Activated naive CD8-positive, alpha-beta T cell (primary cell): Measurements from ENCODE around the gene FOXL2NB.

Source experiments
- H3K27ac Mint-ChIP-seq: one replicate; pipeline ENCODE4 v1.8.0; 2021; ENCODE audit warnings: mixed read lengths
- H3K27me3 Mint-ChIP-seq: one replicate; pipeline ENCODE4 v1.8.0; 2021; ENCODE audit warnings: mixed read lengths
- H3K36me3 Mint-ChIP-seq: one replicate; pipeline ENCODE4 v1.8.0; 2021; ENCODE audit warnings: mixed read lengths
- H3K4me1 Mint-ChIP-seq: one replicate; pipeline ENCODE4 v1.8.0; 2021; ENCODE audit warnings: low read depth, mixed read lengths
- H3K4me3 Mint-ChIP-seq: one replicate; pipeline ENCODE4 v1.8.0; 2021; ENCODE audit warnings: mild to moderate bottlenecking, mixed read lengths
- H3K9me3 Mint-ChIP-seq: one replicate; pipeline ENCODE4 v1.8.0; 2021; ENCODE audit warnings: low read depth, mixed read lengths

The FOXL2NB gene

DNA sequence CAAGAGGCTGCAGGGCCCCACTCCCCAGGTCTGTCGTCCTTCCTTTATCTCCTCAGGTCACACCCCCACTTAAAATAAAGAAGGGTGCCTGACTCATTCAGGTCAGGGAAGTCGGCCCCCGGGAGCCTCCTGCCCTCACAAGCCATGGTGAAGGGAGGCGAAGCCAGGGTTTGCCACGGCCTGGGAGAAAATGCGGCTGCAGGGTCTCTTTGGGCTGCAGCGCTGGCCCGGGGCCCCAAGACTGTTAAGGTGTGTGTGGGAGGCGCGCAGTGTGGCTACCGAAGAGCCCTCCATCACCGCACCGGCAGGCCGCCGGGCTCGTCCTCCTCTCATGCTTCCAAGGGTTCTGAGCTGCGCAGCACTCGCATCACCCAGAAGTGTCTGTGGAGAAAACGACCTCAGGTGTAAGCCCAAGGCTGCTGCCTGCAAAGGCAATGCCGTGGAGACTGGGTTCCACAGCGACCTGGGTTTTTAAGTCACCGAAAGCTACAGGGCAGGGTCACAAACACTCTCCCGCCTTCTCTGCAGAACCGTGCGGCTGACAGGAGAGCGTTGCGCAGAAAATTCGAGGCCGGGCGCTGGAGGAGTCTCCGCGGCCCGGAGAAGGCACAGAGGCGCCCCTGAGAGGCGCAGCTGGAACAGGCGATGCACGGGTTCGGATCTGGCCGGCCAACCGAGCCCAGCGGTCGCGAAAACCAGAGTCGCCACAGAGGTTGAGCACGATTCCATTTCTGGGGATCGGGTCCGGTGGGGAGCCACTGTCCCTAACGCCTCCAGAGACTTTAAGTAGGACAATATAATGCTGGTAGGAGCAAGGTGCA is 8.8 kb upstream of the FOXL2NB start:
- Mint-ChIP-seq H3K4me3 (peak overlapping the region; percentile 75), H3K36me3 (no peaks in the 10 kb centered on the region), H3K4me1 (peaks cover 29% of the 10 kb centered on the region), H3K9me3 (no peaks in the 10 kb centered on the region), H3K27me3 (peaks cover 40% of the 10 kb centered on the region), H3K27ac (no peak overlapping the region)

DNA sequence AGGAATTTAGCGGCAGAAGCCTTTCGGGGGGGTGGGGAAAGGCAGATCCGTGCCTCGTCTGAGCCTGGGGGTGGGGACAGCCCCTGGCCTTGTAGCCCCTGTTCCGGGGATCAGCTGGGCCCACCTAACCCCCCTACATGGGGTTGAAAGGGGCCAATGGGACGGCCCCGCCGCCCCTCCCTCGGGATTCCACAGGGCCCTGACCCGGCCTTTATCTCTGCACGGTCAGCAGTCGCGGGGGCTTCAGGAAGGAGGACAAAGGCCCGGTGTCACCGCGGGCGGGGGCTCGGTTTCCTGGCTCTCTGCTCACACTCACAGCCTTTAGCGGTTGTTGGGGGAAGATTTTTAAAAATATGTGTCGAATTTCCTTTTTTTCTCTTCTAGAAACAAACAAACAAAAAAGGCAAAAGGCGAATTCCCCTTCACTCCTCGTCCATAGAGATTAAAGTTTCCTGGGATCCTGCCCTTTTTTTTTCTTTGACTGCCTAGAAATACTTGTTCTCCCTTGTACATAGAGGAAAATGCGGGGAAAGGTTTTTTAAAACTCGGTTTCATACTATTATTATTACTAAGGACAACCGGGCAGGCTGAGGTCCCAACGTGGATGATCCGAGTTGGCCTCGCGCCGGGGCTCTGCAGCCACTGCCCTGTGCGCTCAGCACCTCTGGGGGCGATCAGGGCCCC is 8.0 kb upstream of the FOXL2NB start:
- Mint-ChIP-seq H3K27ac (no peak overlapping the region), H3K36me3 (no peaks in the 10 kb centered on the region), H3K4me3 (peak overlapping the region; percentile 75), H3K27me3 (peaks cover 46% of the 10 kb centered on the region), H3K9me3 (no peaks in the 10 kb centered on the region), H3K4me1 (peaks cover 34% of the 10 kb centered on the region)

DNA sequence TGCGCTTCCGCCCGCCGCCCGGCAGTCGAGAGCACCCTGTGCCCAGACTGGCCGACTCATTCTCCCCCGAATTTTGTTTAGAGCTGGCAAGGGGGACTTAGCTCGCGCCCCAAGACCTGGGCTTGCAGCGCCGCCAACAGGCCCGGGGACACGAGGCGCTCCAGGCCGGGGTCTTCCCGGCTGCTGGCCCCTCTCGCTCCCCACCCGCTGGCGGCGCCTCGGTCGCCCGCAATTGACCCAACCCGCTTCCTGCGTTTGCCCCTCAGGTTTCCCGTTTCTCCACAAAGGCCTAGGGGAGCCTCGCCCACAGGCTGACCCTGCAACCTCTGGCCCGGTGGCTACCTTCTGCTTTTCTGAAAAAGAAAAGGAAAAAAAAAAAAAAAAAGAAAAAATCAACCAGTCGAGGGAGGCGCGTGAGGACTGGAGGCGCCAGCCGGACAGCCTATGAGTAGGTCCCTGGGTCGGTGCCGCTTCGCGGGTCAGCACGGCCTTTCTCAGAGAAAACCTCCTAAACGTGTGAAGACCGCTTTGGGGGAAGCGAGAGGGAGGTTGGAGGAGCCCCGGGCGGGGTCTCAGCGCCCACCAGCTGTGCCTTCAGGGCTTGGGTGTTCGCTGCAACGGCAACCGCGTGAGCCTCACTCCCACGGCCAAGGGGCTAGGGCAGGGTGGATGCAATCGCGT is 7.3 kb upstream of the FOXL2NB start:
- H3K36me3 Mint-ChIP-seq = no peaks in the 10 kb centered on the region
- H3K4me3 Mint-ChIP-seq = peak overlapping the region; percentile 51
- peaks cover 51% of the 10 kb centered on the region for H3K27me3 Mint-ChIP-seq
- H3K27ac Mint-ChIP-seq = no peak overlapping the region
- no peaks in the 10 kb centered on the region for H3K9me3 Mint-ChIP-seq
- H3K4me1 Mint-ChIP-seq = peaks cover 40% of the 10 kb centered on the region

DNA sequence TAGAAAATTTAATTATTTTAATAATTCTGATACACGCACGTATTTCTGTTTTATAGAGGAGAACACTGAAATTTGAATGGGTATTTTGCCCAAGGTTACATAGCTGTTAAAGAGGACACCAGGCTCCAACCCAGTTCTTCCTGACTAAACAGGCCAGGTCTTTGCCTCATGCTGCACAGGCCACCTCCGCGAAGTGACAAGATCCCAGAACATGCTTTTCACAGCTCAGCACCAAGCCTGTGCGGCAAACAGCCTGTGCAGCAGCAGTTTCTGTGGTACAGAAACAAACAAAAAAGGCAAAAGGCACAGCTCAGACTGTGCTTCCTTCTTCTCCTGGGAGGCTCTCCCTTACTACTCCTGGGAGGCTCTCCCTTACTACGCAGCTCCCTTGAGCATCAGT is 6.6 kb upstream of the FOXL2NB start:
- H3K27me3 Mint-ChIP-seq = peaks cover 55% of the 10 kb centered on the region
- no peaks in the 10 kb centered on the region for H3K36me3 Mint-ChIP-seq
- no peak overlapping the region for H3K27ac Mint-ChIP-seq
- H3K4me3 Mint-ChIP-seq = no peak overlapping the region
- H3K9me3 Mint-ChIP-seq = no peaks in the 10 kb centered on the region
- H3K4me1 Mint-ChIP-seq = peaks cover 44% of the 10 kb centered on the region

DNA sequence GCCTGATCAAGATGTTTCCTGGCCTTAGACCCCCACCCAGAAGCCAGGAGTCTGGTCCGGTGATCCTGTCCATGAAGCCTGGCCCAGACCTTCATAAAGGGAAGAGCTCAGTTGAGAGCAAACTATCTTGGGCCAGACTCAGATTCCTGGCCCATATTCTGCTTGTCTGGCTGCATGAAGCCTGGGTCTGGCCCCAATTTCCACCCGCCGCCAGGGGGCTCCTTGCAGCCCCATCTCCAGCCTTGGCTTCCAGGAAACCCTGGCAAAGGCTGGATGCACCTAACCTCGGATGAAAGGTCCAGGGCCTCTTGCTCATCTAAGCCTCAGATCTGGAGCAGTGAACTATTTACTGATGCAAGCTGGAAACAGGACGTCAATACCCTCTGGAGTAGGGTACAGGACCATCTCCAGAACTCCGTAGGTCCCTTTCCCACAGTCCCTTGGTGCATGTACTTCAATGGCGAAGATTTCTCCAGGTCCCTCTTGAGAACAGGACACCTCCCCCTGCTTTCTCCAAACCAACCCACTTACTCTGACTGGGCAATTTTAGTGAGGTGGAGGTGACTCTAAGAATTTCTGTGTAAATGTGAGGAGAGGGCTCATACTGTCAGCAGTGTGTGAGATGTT is 5.6 kb upstream of the FOXL2NB start:
- Mint-ChIP-seq H3K27ac (no peak overlapping the region), H3K27me3 (peaks cover 52% of the 10 kb centered on the region), H3K36me3 (no peaks in the 10 kb centered on the region), H3K9me3 (no peaks in the 10 kb centered on the region), H3K4me3 (no peak overlapping the region), H3K4me1 (peaks cover 40% of the 10 kb centered on the region)

DNA sequence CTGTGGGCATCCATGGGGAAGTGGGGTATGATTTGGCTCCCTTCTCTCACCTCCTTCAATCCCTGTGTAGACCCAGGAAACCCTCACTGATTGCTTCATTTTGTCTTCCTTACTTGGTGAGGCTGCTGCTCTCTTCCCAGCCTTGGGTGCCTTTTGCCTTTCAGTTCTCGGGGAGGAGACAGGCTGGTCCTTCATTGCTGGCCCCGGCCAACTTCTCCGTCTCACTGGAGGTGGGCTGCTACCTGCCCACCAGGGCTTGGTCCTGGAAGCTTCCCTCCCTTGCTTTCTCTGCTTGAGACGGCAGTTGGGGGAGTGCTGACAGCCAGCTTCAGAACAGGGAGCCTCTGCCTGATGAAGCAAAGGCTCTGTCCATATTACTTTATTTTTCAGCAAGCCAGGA is 4.7 kb upstream of the FOXL2NB start:
- no peak overlapping the region for H3K4me3 Mint-ChIP-seq
- peaks cover 34% of the 10 kb centered on the region for H3K4me1 Mint-ChIP-seq
- no peaks in the 10 kb centered on the region for H3K36me3 Mint-ChIP-seq
- peaks cover 48% of the 10 kb centered on the region for H3K27me3 Mint-ChIP-seq
- no peaks in the 10 kb centered on the region for H3K9me3 Mint-ChIP-seq
- H3K27ac Mint-ChIP-seq = no peak overlapping the region

DNA sequence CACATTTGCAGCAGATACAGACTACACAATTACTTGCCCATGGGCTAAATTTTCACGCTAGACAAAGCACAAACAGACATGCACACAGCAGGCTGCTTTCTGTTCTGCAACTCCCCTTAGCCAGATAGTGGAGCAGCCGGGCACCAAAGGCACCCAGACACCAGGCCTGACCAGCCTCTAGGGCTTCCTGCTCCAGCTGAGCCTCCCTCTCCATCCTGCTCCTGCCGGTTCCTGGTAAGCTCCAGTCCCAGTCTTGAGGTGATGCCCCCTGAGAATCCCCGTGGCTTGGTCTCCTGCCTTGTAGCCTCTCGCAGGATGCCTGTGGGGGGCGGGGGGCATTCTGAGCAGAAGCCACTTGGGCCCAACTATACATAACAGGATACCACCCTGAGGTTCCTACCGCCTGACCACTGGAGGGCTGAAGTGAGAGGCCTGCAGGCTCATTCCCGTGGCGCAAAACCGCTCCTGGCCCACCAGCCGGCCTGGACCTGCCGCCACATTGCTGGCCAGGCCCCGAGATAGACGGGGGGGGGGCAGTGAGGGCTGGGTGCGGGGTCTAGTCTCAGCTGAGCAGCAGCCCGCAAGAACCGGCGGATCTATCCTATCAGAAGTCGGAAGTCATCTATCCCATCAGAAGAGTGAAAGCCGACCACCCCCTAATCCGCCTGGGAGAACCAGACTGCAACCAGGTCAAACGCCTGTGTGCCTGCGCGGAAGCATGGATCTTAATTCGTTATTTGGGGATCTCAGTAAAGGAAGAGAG is 4.0 kb upstream of the FOXL2NB start:
- no peak overlapping the region for H3K4me3 Mint-ChIP-seq
- H3K27ac Mint-ChIP-seq = no peak overlapping the region
- H3K9me3 Mint-ChIP-seq = no peaks in the 10 kb centered on the region
- H3K36me3 Mint-ChIP-seq = no peaks in the 10 kb centered on the region
- peaks cover 49% of the 10 kb centered on the region for H3K27me3 Mint-ChIP-seq
- H3K4me1 Mint-ChIP-seq = peaks cover 32% of the 10 kb centered on the region

DNA sequence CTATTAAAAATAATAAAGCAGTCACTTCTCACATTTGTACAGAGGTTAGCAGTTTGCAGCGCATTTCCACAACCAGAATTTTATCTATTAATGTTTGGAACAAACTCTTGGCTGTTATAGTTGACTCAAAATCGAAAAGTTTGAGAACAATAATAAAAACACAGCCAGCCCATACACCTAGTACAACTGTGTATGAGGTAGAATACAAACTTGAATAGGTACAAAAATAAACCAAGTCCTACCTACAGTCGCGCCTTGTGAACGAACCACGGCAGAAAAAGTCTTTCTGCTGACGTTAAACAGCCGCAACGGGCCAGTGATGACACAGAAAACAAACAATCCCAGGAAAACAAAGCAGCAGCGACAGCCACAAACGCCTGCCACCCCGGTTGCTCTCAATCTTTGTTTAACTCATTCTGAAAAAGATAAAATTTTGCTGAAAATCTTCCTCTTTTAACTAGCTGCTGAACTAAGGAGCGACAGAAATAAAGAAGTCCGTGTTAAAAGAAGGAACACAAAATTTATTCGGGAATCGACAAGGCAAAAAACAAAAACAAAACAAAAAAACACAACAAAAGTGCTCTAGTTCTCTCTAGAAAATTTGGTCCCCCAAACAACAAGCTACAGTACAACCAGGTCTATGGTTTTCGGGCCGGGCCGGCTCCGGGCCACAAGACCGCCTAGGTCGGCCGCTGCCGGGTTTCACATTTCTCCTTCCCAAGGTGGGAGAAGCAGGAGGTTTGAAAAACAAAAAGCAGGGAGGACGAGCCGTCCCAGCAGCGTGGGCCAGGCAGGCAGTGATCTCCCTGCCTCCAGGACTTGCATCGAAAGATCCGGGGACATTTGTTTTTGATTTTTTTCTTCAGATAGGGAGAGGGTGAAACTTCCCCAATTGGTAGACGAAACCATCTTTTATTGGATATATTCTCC is 3.0 kb upstream of the FOXL2NB start:
- H3K4me3 Mint-ChIP-seq = peak overlapping the region; percentile 87
- H3K4me1 Mint-ChIP-seq = peaks cover 26% of the 10 kb centered on the region
- no peaks in the 10 kb centered on the region for H3K36me3 Mint-ChIP-seq
- no peak overlapping the region for H3K27ac Mint-ChIP-seq
- peaks cover 49% of the 10 kb centered on the region for H3K27me3 Mint-ChIP-seq
- no peaks in the 10 kb centered on the region for H3K9me3 Mint-ChIP-seq

DNA sequence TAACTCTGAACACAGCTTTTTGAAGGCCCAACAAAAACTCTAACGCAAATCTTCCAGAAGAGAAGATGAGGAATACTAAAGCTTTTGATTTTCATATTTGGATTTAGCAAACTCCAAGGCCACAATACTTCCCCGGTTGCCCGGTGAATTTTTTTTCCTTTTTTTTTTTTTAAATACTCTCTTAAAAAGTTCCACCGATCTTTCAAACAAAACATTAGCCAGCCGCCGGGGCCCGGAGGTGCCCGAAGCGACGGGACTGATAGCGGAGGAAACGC is 2.4 kb upstream of the FOXL2NB start:
- Mint-ChIP-seq H3K27me3 (peaks cover 55% of the 10 kb centered on the region), H3K9me3 (no peaks in the 10 kb centered on the region), H3K36me3 (no peaks in the 10 kb centered on the region), H3K4me3 (peak overlapping the region; percentile 87), H3K4me1 (peaks cover 30% of the 10 kb centered on the region), H3K27ac (no peak overlapping the region)

DNA sequence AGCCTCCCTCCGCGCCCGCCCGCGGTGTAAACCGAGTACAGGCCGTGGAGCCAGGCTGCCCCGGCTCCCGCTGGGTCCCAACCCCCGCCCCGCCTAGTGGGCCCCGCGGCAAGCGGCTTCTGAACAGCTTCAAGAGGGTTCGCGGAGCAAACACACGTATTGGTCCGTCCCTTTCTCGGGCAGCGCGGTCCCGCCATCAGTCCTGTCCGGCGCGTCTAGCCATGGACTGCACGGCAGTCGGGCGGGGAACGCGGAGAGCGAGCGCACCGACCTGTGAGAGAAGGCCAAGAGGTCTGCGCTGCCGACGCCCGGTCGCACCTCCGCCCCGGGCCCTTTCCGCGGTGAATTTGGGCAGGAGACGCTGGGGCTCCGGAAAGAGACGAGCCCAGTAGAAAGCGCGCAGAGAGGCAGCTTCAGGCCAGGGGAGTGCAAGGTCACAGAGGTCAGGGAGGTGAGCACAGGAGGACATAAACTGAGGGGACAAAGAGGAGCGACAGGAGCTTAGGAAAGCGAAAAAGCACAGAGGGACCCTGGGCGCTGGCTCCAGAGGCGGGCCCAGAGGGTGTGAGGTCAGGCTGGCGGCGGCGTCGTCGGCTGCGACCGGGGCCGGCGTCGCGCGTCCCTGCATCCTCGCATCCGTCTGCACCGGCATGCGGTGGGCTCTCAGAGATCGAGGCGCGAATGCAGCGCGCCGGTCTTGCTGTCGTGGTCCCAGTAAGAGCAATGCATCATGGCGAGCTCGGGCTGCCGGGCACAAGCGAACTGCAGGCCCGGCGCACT is 1.9 kb upstream of the FOXL2NB start:
- H3K9me3 Mint-ChIP-seq = no peaks in the 10 kb centered on the region
- H3K4me1 Mint-ChIP-seq = peaks cover 30% of the 10 kb centered on the region
- peaks cover 55% of the 10 kb centered on the region for H3K27me3 Mint-ChIP-seq
- peak overlapping the region; percentile 87 for H3K4me3 Mint-ChIP-seq
- H3K27ac Mint-ChIP-seq = no peak overlapping the region
- H3K36me3 Mint-ChIP-seq = no peaks in the 10 kb centered on the region

DNA sequence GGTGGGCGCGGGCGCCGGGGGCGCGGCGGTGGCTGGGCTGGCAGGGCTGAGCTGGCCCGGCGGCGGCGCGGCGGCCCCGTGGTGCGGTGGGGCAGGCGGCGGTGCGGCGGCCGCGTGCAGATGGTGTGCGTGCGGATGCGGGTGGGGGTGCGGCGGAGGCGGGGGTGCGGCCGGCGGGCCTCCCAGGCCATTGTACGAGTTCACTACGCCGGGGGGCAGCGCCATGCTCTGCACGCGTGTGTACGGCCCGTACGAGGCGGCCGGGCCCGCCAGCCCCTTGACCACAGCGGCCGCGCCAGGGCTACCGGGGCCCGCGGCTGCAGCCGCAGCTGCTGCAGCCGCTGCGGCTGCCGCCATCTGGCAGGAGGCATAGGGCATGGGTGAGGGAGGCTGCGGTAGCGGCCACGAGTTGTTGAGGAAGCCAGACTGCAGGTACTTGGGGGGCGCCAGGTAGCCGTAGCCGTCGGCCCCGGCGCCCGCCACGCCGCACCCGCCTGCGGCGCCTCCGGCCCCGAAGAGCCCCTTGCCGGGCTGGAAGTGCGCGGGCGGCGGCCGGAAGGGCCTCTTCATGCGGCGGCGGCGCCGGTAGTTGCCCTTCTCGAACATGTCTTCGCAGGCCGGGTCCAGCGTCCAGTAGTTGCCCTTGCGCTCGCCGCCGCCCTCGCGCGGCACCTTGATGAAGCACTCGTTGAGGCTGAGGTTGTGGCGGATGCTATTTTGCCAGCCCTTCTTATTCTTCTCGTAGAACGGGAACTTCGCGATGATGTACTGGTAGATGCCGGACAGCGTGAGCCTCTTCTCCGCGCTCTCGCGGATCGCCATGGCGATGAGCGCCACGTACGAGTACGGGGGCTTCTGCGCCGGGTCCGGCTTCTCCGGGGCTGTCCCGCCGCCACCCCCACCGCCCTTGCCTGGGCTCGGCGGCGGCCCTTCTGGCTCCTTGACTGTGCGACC is 1.0 kb upstream of the FOXL2NB start:
- H3K4me1 Mint-ChIP-seq = peaks cover 36% of the 10 kb centered on the region
- peak overlapping the region; percentile 87 for H3K4me3 Mint-ChIP-seq
- no peaks in the 10 kb centered on the region for H3K36me3 Mint-ChIP-seq
- H3K27me3 Mint-ChIP-seq = peaks cover 54% of the 10 kb centered on the region
- H3K27ac Mint-ChIP-seq = no peak overlapping the region
- no peaks in the 10 kb centered on the region for H3K9me3 Mint-ChIP-seq

DNA sequence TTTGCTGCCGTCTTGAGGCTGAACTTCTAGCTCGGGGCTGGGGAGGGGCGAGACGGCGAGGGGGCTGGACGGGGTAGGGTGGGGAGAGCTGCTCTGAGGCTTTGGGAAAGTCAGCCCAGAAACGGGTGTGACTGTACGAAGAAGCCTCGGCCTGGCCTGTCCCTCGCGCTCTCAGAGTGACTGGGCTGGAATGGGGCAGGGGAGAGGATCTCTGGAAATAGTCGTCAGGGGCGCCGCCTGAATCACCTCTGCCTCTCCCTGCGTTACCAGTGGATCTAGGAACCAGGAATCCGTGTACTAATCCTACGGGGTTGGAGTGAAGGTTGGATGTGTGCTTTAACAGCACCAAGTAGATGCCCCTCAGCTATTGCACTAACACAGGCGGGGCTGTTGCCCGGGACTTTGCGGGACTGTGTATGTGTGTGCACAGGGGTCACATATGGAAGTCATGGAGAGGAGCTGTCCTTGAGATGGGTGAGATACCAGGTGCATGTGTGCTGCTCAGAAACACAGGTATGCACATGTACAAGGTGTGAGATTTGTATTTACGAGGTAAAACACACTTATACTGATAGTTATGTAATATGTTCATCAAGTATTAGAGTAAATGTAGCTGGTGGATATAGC is 591 bp downstream of the FOXL2NB start:
- H3K9me3 Mint-ChIP-seq = no peaks in the 10 kb centered on the region
- H3K27me3 Mint-ChIP-seq = peaks cover 44% of the 10 kb centered on the region
- peaks cover 36% of the 10 kb centered on the region for H3K4me1 Mint-ChIP-seq
- H3K4me3 Mint-ChIP-seq = peak overlapping the region; percentile 83
- H3K27ac Mint-ChIP-seq = no peak overlapping the region
- no peaks in the 10 kb centered on the region for H3K36me3 Mint-ChIP-seq
